Measurements from ENCODE around the gene PRPF38A. TPM values are rescaled to one million over a fixed set of nuclear protein-coding genes. Genes with fewer than 3 reads are reported as not detected.
A peak's percentile ranks its signal among the peaks of the same experiment; 100 is the strongest.

PRPF38A gene
- total RNA-seq, 1 experiment from 2014 or later, result 62.4 TPM

DNA sequence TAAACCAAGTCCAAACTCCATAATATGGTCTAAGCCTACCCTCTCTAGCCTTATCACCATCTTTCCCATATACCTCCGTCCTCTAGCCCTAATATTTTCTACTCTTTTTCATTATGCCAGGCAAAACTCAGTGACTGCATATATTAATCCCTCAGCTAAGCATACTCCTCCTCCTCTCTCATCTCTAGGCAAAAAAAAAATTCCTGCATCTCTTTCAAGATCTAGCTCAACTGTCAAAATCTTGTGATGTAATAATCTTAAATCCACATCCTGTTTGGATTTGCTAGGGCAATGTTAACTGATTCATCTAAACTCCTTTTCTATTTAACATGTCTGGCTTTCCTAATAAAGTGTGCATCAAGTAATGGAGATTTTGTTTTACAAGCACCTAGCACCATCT lies 20.4 kb downstream of the PRPF38A start:
- CTCF ChIA-PET, result no interaction called here
- Mint-ChIP-seq H3K4me3 (no peak overlapping the region), H3K9me3 (0 out of 2 replicates have a peak, but pooled peaks cover 3% of the 10 kb centered on the region), H3K27me3 (ENCODE audit: low read depth) (no peaks in the 10 kb centered on the region), H3K36me3 (peaks cover 22% of the 10 kb centered on the region), H3K27ac (peak overlapping the region; percentile 4), H3K4me1 (peaks cover 9% of the 10 kb centered on the region)
- no peak for TF ChIP-seq TP53 (CRISPR knock-in tag; IDR thresholded peaks at IDR 0.05)
- TF ChIP-seq, protein P1, sequence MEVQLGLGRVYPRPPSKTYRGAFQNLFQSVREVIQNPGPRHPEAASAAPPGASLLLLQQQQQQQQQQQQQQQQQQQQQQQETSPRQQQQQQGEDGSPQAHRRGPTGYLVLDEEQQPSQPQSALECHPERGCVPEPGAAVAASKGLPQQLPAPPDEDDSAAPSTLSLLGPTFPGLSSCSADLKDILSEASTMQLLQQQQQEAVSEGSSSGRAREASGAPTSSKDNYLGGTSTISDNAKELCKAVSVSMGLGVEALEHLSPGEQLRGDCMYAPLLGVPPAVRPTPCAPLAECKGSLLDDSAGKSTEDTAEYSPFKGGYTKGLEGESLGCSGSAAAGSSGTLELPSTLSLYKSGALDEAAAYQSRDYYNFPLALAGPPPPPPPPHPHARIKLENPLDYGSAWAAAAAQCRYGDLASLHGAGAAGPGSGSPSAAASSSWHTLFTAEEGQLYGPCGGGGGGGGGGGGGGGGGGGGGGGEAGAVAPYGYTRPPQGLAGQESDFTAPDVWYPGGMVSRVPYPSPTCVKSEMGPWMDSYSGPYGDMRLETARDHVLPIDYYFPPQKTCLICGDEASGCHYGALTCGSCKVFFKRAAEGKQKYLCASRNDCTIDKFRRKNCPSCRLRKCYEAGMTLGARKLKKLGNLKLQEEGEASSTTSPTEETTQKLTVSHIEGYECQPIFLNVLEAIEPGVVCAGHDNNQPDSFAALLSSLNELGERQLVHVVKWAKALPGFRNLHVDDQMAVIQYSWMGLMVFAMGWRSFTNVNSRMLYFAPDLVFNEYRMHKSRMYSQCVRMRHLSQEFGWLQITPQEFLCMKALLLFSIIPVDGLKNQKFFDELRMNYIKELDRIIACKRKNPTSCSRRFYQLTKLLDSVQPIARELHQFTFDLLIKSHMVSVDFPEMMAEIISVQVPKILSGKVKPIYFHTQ (CRISPR knock-in tag; IDR thresholded peaks at IDR 0.05), result no peak
- no peak for TF ChIP-seq CBFB (CRISPR knock-in tag; IDR thresholded peaks at IDR 0.05; ENCODE audit: low read depth)
- no peak for TF ChIP-seq NR1H2 (CRISPR knock-in tag; IDR thresholded peaks at IDR 0.05)
- no peak for TF ChIP-seq PRRX2 (CRISPR knock-in tag; IDR thresholded peaks at IDR 0.05)
- no peak for TF ChIP-seq ZNF232 (CRISPR knock-in tag; IDR thresholded peaks at IDR 0.05)
- no peak for TF ChIP-seq SOX15 (CRISPR knock-in tag; IDR thresholded peaks at IDR 0.05)
- TF ChIP-seq, protein P2, sequence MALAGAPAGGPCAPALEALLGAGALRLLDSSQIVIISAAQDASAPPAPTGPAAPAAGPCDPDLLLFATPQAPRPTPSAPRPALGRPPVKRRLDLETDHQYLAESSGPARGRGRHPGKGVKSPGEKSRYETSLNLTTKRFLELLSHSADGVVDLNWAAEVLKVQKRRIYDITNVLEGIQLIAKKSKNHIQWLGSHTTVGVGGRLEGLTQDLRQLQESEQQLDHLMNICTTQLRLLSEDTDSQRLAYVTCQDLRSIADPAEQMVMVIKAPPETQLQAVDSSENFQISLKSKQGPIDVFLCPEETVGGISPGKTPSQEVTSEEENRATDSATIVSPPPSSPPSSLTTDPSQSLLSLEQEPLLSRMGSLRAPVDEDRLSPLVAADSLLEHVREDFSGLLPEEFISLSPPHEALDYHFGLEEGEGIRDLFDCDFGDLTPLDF (CRISPR knock-in tag; IDR thresholded peaks at IDR 0.05), result no peak
- TF ChIP-seq ZNF671 (CRISPR knock-in tag; IDR thresholded peaks at IDR 0.05), result no peak
- POLR2A ChIA-PET, result no interaction called here
- DNase-seq (ENCODE audit: low spot score) (no peak), ATAC-seq (no peak)

DNA sequence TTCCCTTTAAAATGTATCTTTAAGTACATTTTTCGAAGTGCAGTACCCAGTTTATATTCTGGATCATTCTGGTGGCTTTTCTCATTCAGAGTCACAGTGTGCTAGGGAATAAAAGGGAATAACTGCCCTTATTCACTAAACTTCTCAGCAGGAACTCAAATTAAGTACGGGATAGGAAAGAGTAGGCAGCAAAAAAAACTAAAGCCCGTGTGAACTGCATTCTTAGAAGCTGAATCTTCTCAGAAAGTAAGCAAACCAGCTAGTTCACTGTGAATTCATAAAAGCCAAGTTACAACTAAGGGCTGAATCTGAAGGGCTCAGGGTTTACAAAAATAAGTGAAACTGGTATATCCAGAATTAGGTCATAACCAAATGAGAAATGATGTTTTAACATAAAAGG lies 22.0 kb downstream of the PRPF38A start:
- POLR2A ChIA-PET, result no interaction called here
- Mint-ChIP-seq H3K36me3 (peaks cover 30% of the 10 kb centered on the region), H3K27me3 (ENCODE audit: low read depth) (no peaks in the 10 kb centered on the region), H3K4me1 (peaks cover 9% of the 10 kb centered on the region), H3K9me3 (0 out of 2 replicates have a peak, but pooled peaks cover 3% of the 10 kb centered on the region), H3K27ac (peak overlapping the region; percentile 86; the same call in 1 of the 2 replicates), H3K4me3 (no peak overlapping the region)
- TF ChIP-seq, protein P3, sequence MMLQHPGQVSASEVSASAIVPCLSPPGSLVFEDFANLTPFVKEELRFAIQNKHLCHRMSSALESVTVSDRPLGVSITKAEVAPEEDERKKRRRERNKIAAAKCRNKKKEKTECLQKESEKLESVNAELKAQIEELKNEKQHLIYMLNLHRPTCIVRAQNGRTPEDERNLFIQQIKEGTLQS (CRISPR knock-in tag; conservative IDR thresholded peaks at IDR 0.05), result no peak
- TF ChIP-seq, protein P4, sequence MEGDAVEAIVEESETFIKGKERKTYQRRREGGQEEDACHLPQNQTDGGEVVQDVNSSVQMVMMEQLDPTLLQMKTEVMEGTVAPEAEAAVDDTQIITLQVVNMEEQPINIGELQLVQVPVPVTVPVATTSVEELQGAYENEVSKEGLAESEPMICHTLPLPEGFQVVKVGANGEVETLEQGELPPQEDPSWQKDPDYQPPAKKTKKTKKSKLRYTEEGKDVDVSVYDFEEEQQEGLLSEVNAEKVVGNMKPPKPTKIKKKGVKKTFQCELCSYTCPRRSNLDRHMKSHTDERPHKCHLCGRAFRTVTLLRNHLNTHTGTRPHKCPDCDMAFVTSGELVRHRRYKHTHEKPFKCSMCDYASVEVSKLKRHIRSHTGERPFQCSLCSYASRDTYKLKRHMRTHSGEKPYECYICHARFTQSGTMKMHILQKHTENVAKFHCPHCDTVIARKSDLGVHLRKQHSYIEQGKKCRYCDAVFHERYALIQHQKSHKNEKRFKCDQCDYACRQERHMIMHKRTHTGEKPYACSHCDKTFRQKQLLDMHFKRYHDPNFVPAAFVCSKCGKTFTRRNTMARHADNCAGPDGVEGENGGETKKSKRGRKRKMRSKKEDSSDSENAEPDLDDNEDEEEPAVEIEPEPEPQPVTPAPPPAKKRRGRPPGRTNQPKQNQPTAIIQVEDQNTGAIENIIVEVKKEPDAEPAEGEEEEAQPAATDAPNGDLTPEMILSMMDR (IDR thresholded peaks at IDR 0.05), result no peak
- no peak for TF ChIP-seq ETV6 (CRISPR knock-in tag; IDR thresholded peaks at IDR 0.05)
- no peak for TF ChIP-seq NR1H2 (CRISPR knock-in tag; IDR thresholded peaks at IDR 0.05)
- TF ChIP-seq ZNF671 (CRISPR knock-in tag; IDR thresholded peaks at IDR 0.05), result no peak
- TF ChIP-seq ZNF317 (CRISPR knock-in tag; IDR thresholded peaks at IDR 0.05; ENCODE audit: borderline replicate concordance, low read depth), result no peak
- TF ChIP-seq MXD4 (CRISPR knock-in tag; IDR thresholded peaks at IDR 0.05; ENCODE audit: borderline replicate concordance), result no peak
- TF ChIP-seq ZNF219 (CRISPR knock-in tag; IDR thresholded peaks at IDR 0.05; ENCODE audit: borderline replicate concordance), result no peak
- TF ChIP-seq, protein P5, sequence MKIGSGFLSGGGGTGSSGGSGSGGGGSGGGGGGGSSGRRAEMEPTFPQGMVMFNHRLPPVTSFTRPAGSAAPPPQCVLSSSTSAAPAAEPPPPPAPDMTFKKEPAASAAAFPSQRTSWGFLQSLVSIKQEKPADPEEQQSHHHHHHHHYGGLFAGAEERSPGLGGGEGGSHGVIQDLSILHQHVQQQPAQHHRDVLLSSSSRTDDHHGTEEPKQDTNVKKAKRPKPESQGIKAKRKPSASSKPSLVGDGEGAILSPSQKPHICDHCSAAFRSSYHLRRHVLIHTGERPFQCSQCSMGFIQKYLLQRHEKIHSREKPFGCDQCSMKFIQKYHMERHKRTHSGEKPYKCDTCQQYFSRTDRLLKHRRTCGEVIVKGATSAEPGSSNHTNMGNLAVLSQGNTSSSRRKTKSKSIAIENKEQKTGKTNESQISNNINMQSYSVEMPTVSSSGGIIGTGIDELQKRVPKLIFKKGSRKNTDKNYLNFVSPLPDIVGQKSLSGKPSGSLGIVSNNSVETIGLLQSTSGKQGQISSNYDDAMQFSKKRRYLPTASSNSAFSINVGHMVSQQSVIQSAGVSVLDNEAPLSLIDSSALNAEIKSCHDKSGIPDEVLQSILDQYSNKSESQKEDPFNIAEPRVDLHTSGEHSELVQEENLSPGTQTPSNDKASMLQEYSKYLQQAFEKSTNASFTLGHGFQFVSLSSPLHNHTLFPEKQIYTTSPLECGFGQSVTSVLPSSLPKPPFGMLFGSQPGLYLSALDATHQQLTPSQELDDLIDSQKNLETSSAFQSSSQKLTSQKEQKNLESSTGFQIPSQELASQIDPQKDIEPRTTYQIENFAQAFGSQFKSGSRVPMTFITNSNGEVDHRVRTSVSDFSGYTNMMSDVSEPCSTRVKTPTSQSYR (CRISPR knock-in tag; IDR thresholded peaks at IDR 0.05), result no peak
- no peak for TF ChIP-seq NR3C1 (CRISPR knock-in tag; conservative IDR thresholded peaks at IDR 0.05; ENCODE audit: low read depth)
- no peak for TF ChIP-seq FOXP1 (CRISPR knock-in tag; IDR thresholded peaks at IDR 0.05; ENCODE audit: borderline replicate concordance)
- no peak for TF ChIP-seq OVOL2 (CRISPR knock-in tag; IDR thresholded peaks at IDR 0.05; ENCODE audit: borderline replicate concordance)
- TF ChIP-seq ZNF138 (CRISPR knock-in tag; conservative IDR thresholded peaks at IDR 0.05), result no peak
- CTCF ChIA-PET, result interaction anchor here (1.9 kb wide), 1 partner anchor 260 kb away, joined by 6 read pairs; no protein-coding TSS in a partner anchor
- ATAC-seq (no peak), DNase-seq (ENCODE audit: low spot score) (no peak)
